Liver (tissue), 9 donors: Measurements from ENCODE around the gene PPP1R13B. TPM values are rescaled to one million over a fixed set of nuclear protein-coding genes. Genes with fewer than 3 reads are reported as not detected.

Source experiments
- DNase-seq: peaks from one replicate; pipeline ENCODE4 v3.0.0-alpha.2; 2017; ENCODE audit warnings: low spot score
- H3K27ac ChIP-seq, 2 donors: one replicate each; pipeline ENCODE4 v1.7.0; 2013; ENCODE audit warnings: inconsistent platforms in 2 of 2, low read length in 2 of 2, control low read depth in 1 of 2, low read depth in 1 of 2, mild to moderate bottlenecking in 1 of 2
- H3K27me3 ChIP-seq, 4 donors: one replicate each; pipeline versions ENCODE4 v1.6.1 to v1.7.0; 2013; ENCODE audit warnings: low read length in 3 of 4, inconsistent platforms in 1 of 4, mild to moderate bottlenecking in 1 of 4, moderate library complexity in 1 of 4; ENCODE audit not compliant: control insufficient read depth in 4 of 4, insufficient read depth in 4 of 4
- H3K36me3 ChIP-seq, 4 donors: one replicate each; pipeline versions ENCODE4 v1.6.1 to v1.7.0; 2013; ENCODE audit warnings: low read length in 3 of 4, mild to moderate bottlenecking in 3 of 4, low read depth in 1 of 4, moderate library complexity in 1 of 4; ENCODE audit not compliant: control insufficient read depth in 4 of 4, insufficient read depth in 3 of 4
- H3K4me1 ChIP-seq, 4 donors: one replicate each; pipeline versions ENCODE4 v1.6.1 to v1.7.0; 2013; ENCODE audit warnings: low read length in 3 of 4, mild to moderate bottlenecking in 3 of 4, moderate library complexity in 1 of 4; ENCODE audit not compliant: control insufficient read depth in 4 of 4, insufficient read depth in 4 of 4
- H3K4me3 ChIP-seq, 3 donors: one replicate each; pipeline versions ENCODE4 v1.6.1 to v1.7.0; 2013; ENCODE audit warnings: low read length in 3 of 3, control low read depth in 1 of 3, low read depth in 1 of 3, mild to moderate bottlenecking in 1 of 3
- H3K9ac ChIP-seq, 2 donors: one replicate each; pipeline ENCODE4 v1.7.0; 2013; ENCODE audit warnings: low read length in 2 of 2, mild to moderate bottlenecking in 2 of 2, moderate library complexity in 2 of 2, control low read depth in 1 of 2, low read depth in 1 of 2
- H3K9me3 ChIP-seq, 4 donors: one replicate each; pipeline versions ENCODE4 v1.6.1 to v1.7.0; 2013; ENCODE audit warnings: low read length in 3 of 4; ENCODE audit not compliant: control insufficient read depth in 4 of 4
- EGR1 ChIP-seq, 2 donors: IDR thresholded peaks; 2 replicates each; pipeline ENCODE4 v1.6.1; 2016 to 2018; ENCODE audit warnings: antibody characterized with exemption in 2 of 2, low read depth in 2 of 2
- FOXA1 ChIP-seq: IDR thresholded peaks from 2 replicates; pipeline ENCODE4 v1.6.1; 2016; ENCODE audit warnings: antibody characterized with exemption
- FOXA2 ChIP-seq: IDR thresholded peaks from 2 replicates; pipeline ENCODE4 v1.6.1; 2016; ENCODE audit warnings: antibody characterized with exemption
- GABPA ChIP-seq, 2 donors: IDR thresholded peaks in 1 of 2; conservative IDR thresholded peaks in 1 of 2; 2 replicates each; pipeline ENCODE4 v1.6.1; 2016; ENCODE audit warnings: antibody characterized with exemption in 2 of 2, mild to moderate bottlenecking in 1 of 2, moderate library complexity in 1 of 2
- HNF4A ChIP-seq, 2 donors: conservative IDR thresholded peaks; 2 replicates each; pipeline ENCODE4 v1.6.1; 2016; ENCODE audit warnings: antibody characterized with exemption in 2 of 2, mild to moderate bottlenecking in 2 of 2
- HNF4G ChIP-seq: IDR thresholded peaks from 2 replicates; pipeline ENCODE4 v1.6.1; 2016; ENCODE audit warnings: antibody characterized with exemption
- JUND ChIP-seq, 2 donors: IDR thresholded peaks; 2 replicates each; pipeline ENCODE4 v1.6.1; 2016; ENCODE audit warnings: antibody characterized with exemption in 2 of 2
- NR2F2 ChIP-seq: IDR thresholded peaks from 2 replicates; pipeline ENCODE4 v1.6.1; 2016; ENCODE audit warnings: antibody characterized with exemption
- RAD21 ChIP-seq, 2 donors: IDR thresholded peaks; 2 replicates each; pipeline ENCODE4 v1.6.1; 2016; ENCODE audit warnings: antibody characterized with exemption in 2 of 2, mild to moderate bottlenecking in 2 of 2
- RXRA ChIP-seq, 2 donors: IDR thresholded peaks; 2 replicates each; pipeline ENCODE4 v1.6.1; 2017 to 2018; ENCODE audit warnings: antibody characterized with exemption in 2 of 2, mild to moderate bottlenecking in 1 of 2
- SP1 ChIP-seq: IDR thresholded peaks from 2 replicates; pipeline ENCODE4 v1.6.1; 2018; ENCODE audit warnings: antibody characterized with exemption, mild to moderate bottlenecking
- TAF1 ChIP-seq: conservative IDR thresholded peaks from 2 replicates; pipeline ENCODE4 v1.6.1; 2016; ENCODE audit warnings: antibody characterized with exemption, mild to moderate bottlenecking
- YY1 ChIP-seq: IDR thresholded peaks from 2 replicates; pipeline ENCODE4 v1.6.1; 2016; ENCODE audit warnings: antibody characterized with exemption, mild to moderate bottlenecking
- WGBS: extraction: QIAGEN DNeasy Blood & Tissue Kit; methylation state at CpG from one replicate; pipeline ENCODE4 v1.1.7; 2013; 5-methylcytosine and 5-hydroxymethylcytosine counted together
- polyA plus RNA-seq, 2 donors: library from polyadenylated mRNA; stranded (reverse) in 1 of 2; unstranded in 1 of 2; fragments of 200-250 nt in 1 of 2; fragments of >200 nt in 1 of 2; fragmentation: Nextera tagmentation in 1 of 2; extraction: Ambion mirVana in 1 of 2; gene quantifications; one replicate each; pipeline versions ENCODE4 v1.2.1 to v1.2.3, GENCODE V29; 2013 to 2015
- total RNA-seq, 2 donors: library from RNA; depleted of rRNA; stranded (reverse); fragments of >200 nt; gene quantifications; one replicate each; pipeline ENCODE4 v1.2.3, GENCODE V29; 2014
- TF ChIP-seq, protein P1 (sequence below): IDR thresholded peaks from 2 replicates; pipeline ENCODE4 v1.6.1; 2016; ENCODE audit warnings: antibody characterized with exemption
- TF ChIP-seq, protein P2 (sequence below): IDR thresholded peaks from 2 replicates; pipeline ENCODE4 v1.6.1; 2016; ENCODE audit warnings: antibody characterized with exemption
- TF ChIP-seq, protein P3 (sequence below): fragments of 150-350 bp; IDR thresholded peaks from 2 replicates; pipeline ENCODE4 v1.5.1; 2017; ENCODE audit warnings: improper control_type of control experiment, low read depth, low read length; ENCODE audit not compliant: missing input control
- TF ChIP-seq, protein P4 (sequence below): IDR thresholded peaks from 2 replicates; pipeline ENCODE4 v1.6.1; 2016; ENCODE audit warnings: antibody characterized with exemption, mild to moderate bottlenecking
- TF ChIP-seq, protein P5 (sequence below): IDR thresholded peaks from 2 replicates; pipeline ENCODE4 v1.6.1; 2016; ENCODE audit warnings: antibody characterized with exemption
- donor health status: healthy.
- donor health status: healthy.
- donor health status: healthy.
- donor health status: healthy.
- donor health status: healthy.

Gene PPP1R13B
- total and polyA plus RNA-seq, 4 donors, result 3.2 to 15.1 (median 5.1) TPM

DNA sequence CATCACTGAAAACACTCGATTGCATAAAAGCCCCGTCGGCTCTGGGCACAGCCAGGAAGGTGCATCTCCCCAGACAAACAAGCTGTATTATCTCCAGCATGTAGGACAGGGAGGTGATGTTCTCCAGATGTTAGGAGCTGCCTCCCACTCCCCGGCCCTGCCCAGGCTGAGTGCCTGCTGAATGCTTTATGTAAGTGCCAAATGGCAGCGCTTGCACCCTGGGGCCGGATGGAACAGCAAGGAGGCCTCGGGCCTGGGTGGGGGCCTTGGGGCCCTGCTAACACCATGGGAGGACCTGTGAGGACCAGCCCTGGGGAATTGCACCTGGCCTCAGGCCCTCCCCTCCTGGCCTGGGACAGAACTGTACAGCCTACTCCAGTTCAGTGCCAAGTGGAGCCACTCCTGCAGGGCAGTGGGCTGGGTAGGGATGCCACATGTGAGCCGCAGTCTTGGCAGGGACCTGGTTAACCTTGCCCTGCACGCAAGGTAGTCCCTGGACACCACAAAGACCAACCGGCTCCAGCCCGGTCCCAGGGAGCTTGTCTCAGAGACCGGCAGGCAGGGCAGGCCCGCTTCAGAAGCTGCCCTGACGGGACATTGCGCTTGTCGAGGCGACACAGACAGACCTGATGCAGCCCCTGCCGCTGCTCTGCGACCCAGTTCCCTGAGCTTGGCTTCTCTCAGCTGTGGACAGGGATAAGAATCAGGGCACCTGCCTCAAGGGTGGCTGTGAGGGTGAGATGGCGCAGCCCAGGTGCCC, 35.3 kb upstream of the PPP1R13B start:
- H3K9me3 ChIP-seq, result no peaks in the 10 kb centered on the region
- H3K9ac ChIP-seq, result no peak overlapping the region
- H3K4me1 ChIP-seq, result peaks cover 31 to 58% (median 46%) of the 10 kb centered on the region in 4 donors
- peak overlapping the region in 1 of 2 donors; percentile 93 for H3K27ac ChIP-seq
- no peak overlapping the region for H3K4me3 ChIP-seq
- TF ChIP-seq FOXA1 (no peak), GABPA (IDR thresholded peaks at IDR 0.05 in 1 of 2, conservative IDR thresholded peaks at IDR 0.05 in 1 of 2) (no peak), FOXA2 (no peak), RAD21 (IDR thresholded peaks at IDR 0.05) (no peak), SP1 (peak; percentile 29), JUND (IDR thresholded peaks at IDR 0.05) (no peak), TAF1 (no peak), NR2F2 (no peak), RXRA (IDR thresholded peaks at IDR 0.05) (peak in 1 of 2 donors; percentile 13), HNF4G (no peak), HNF4A (conservative IDR thresholded peaks at IDR 0.05) (peak in 1 of 2 donors; percentile 21), EGR1 (IDR thresholded peaks at IDR 0.05; ENCODE audit: low read depth in 2 of 2) (no peak), YY1 (no peak)
- TF ChIP-seq, protein P1, sequence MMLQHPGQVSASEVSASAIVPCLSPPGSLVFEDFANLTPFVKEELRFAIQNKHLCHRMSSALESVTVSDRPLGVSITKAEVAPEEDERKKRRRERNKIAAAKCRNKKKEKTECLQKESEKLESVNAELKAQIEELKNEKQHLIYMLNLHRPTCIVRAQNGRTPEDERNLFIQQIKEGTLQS, result no peak
- TF ChIP-seq, protein P2, sequence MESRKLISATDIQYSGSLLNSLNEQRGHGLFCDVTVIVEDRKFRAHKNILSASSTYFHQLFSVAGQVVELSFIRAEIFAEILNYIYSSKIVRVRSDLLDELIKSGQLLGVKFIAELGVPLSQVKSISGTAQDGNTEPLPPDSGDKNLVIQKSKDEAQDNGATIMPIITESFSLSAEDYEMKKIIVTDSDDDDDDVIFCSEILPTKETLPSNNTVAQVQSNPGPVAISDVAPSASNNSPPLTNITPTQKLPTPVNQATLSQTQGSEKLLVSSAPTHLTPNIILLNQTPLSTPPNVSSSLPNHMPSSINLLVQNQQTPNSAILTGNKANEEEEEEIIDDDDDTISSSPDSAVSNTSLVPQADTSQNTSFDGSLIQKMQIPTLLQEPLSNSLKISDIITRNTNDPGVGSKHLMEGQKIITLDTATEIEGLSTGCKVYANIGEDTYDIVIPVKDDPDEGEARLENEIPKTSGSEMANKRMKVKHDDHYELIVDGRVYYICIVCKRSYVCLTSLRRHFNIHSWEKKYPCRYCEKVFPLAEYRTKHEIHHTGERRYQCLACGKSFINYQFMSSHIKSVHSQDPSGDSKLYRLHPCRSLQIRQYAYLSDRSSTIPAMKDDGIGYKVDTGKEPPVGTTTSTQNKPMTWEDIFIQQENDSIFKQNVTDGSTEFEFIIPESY, result no peak
- TF ChIP-seq, protein P3, sequence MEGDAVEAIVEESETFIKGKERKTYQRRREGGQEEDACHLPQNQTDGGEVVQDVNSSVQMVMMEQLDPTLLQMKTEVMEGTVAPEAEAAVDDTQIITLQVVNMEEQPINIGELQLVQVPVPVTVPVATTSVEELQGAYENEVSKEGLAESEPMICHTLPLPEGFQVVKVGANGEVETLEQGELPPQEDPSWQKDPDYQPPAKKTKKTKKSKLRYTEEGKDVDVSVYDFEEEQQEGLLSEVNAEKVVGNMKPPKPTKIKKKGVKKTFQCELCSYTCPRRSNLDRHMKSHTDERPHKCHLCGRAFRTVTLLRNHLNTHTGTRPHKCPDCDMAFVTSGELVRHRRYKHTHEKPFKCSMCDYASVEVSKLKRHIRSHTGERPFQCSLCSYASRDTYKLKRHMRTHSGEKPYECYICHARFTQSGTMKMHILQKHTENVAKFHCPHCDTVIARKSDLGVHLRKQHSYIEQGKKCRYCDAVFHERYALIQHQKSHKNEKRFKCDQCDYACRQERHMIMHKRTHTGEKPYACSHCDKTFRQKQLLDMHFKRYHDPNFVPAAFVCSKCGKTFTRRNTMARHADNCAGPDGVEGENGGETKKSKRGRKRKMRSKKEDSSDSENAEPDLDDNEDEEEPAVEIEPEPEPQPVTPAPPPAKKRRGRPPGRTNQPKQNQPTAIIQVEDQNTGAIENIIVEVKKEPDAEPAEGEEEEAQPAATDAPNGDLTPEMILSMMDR, result no peak
- TF ChIP-seq, protein P4, sequence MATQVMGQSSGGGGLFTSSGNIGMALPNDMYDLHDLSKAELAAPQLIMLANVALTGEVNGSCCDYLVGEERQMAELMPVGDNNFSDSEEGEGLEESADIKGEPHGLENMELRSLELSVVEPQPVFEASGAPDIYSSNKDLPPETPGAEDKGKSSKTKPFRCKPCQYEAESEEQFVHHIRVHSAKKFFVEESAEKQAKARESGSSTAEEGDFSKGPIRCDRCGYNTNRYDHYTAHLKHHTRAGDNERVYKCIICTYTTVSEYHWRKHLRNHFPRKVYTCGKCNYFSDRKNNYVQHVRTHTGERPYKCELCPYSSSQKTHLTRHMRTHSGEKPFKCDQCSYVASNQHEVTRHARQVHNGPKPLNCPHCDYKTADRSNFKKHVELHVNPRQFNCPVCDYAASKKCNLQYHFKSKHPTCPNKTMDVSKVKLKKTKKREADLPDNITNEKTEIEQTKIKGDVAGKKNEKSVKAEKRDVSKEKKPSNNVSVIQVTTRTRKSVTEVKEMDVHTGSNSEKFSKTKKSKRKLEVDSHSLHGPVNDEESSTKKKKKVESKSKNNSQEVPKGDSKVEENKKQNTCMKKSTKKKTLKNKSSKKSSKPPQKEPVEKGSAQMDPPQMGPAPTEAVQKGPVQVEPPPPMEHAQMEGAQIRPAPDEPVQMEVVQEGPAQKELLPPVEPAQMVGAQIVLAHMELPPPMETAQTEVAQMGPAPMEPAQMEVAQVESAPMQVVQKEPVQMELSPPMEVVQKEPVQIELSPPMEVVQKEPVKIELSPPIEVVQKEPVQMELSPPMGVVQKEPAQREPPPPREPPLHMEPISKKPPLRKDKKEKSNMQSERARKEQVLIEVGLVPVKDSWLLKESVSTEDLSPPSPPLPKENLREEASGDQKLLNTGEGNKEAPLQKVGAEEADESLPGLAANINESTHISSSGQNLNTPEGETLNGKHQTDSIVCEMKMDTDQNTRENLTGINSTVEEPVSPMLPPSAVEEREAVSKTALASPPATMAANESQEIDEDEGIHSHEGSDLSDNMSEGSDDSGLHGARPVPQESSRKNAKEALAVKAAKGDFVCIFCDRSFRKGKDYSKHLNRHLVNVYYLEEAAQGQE, result no peak
- TF ChIP-seq, protein P5, sequence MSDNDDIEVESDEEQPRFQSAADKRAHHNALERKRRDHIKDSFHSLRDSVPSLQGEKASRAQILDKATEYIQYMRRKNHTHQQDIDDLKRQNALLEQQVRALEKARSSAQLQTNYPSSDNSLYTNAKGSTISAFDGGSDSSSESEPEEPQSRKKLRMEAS, result no peak
- H3K36me3 ChIP-seq, result no peaks in the 10 kb centered on the region
- DNase-seq, result no peak
- no peaks in the 10 kb centered on the region for H3K27me3 ChIP-seq
- 72% methylated on average over 20 of the region's 20 CpGs for WGBS
